AG04450 (cell line): ENCODE measurements around the gene FMNL2. TPM values are rescaled to one million over a fixed set of nuclear protein-coding genes. Genes with fewer than 3 reads are reported as not detected.

Source experiments
- CTCF ChIA-PET: fragments of 300-600, 350-600 bp; formaldehyde crosslinking; extraction: SDS; loops from one replicate; lab custom pipeline; 2022; ENCODE audit warnings: antibody characterized with exemption, inconsistent platforms; lab: Charles Lee
- POLR2A ChIA-PET: fragments of 350-600 bp; formaldehyde crosslinking; extraction: SDS; loops from one replicate; lab custom pipeline; 2021; ENCODE audit warnings: antibody characterized with exemption, inconsistent platforms; lab: Yijun Ruan, JAX
- DNase-seq: peaks from one replicate; pipeline ENCODE4 v3.0.0-alpha.2; 2011; ENCODE audit warnings: low read depth, low spot score
- H3K27ac ChIP-seq: one replicate; pipeline ENCODE4 v1.5.1; 2012; ENCODE audit warnings: low read depth, low read length, control low read depth
- H3K27me3 ChIP-seq: one replicate; pipeline ENCODE4 v1.6.0; 2012; ENCODE audit warnings: low read length; ENCODE audit not compliant: control insufficient read depth, insufficient read depth
- H3K4me3 ChIP-seq: 2 replicates; pipeline ENCODE4 v1.5.1; 2011; ENCODE audit warnings: mild to moderate bottlenecking, low read depth, low read length, control low read depth
- H3K9me3 ChIP-seq: 2 replicates; pipeline ENCODE4 v1.5.1; 2012; ENCODE audit warnings: low read length; ENCODE audit not compliant: control insufficient read depth, insufficient read depth
- CTCF ChIP-seq: IDR thresholded peaks from 2 replicates; pipeline ENCODE4 v1.5.1; 2011; ENCODE audit warnings: low read depth, low read length, control low read depth, inconsistent platforms
- polyA plus RNA-seq: library from polyadenylated mRNA; depleted of rRNA; stranded (reverse); fragments of >200 nt; gene quantifications from 2 replicates; pipeline ENCODE4 v1.2.3, GENCODE V29; 2011

Gene FMNL2
- polyA plus RNA-seq, 1 experiment = 22.0 TPM

- ChIA-PET CTCF (interaction anchor here (0.9 to 1.1 kb wide), 2 partner anchors 441 to 445 kb away, joined by 3 to 4 read pairs; no protein-coding TSS in a partner anchor), POLR2A (no interaction called here)
- Histone ChIP-seq H3K9me3 (no peaks in the 10 kb centered on the region), H3K4me3 (no peak overlapping the region), H3K27ac (no peak overlapping the region), H3K27me3 (no peaks in the 10 kb centered on the region)
- no peak for TF ChIP-seq CTCF
- DNase-seq = no peak
Measured at GRCh38 chr2:152630466-152630865, 295.5 kb downstream of the FMNL2 start.

GRCh38 chr2:152632736-152633135, 297.8 kb downstream of the FMNL2 start:
- POLR2A ChIA-PET = no interaction called here
- Histone ChIP-seq H3K4me3 (no peak overlapping the region), H3K27me3 (no peaks in the 10 kb centered on the region), H3K9me3 (no peaks in the 10 kb centered on the region), H3K27ac (no peak overlapping the region)
- no peak for TF ChIP-seq CTCF
- no peak for DNase-seq
- CTCF ChIA-PET = interaction anchor here (1.5 to 1.6 kb wide), 2 partner anchors 443 to 457 kb away, joined by 8 to 10 read pairs; no protein-coding TSS in a partner anchor

GRCh38 chr2:152635635-152636298, 300.8 kb downstream of the FMNL2 start:
- no peaks in the 10 kb centered on the region for H3K27me3 ChIP-seq
- POLR2A ChIA-PET = interaction anchor here (1.8 kb wide), 1 partner anchor 460 kb away, joined by 9 read pairs; the partner anchor contains the start of gene STAM2

GRCh38 chr2:152637251-152637650, 302.3 kb downstream of the FMNL2 start:
- ChIA-PET POLR2A (no interaction called here), CTCF (interaction anchor here (2.2 kb wide), 1 partner anchor 461 kb away, joined by 6 read pairs; the partner anchor contains the start of gene STAM2)
- Histone ChIP-seq H3K4me3 (no peak overlapping the region), H3K9me3 (no peaks in the 10 kb centered on the region), H3K27me3 (no peaks in the 10 kb centered on the region), H3K27ac (no peak overlapping the region)
- no peak for DNase-seq
- no peak for TF ChIP-seq CTCF

More at GRCh38 chr2:152635635-152636298, 300.8 kb downstream of the FMNL2 start:
- CTCF ChIA-PET = interaction anchor here (0.6 to 3.9 kb wide), 82 partner anchors 8 to 599 kb away, joined by 3 to 75 read pairs (median 4); partner anchors contain the start of genes FMNL2 and STAM2
- H3K4me3 ChIP-seq = no peak overlapping the region
- H3K9me3 ChIP-seq = no peaks in the 10 kb centered on the region
- no peak for DNase-seq
- H3K27ac ChIP-seq = no peak overlapping the region
- peak; percentile 80 for TF ChIP-seq CTCF

GRCh38 chr2:152638056-152638455, 303.1 kb downstream of the FMNL2 start:
- Histone ChIP-seq H3K27ac (no peak overlapping the region), H3K27me3 (no peaks in the 10 kb centered on the region), H3K4me3 (no peak overlapping the region), H3K9me3 (no peaks in the 10 kb centered on the region)
- ChIA-PET CTCF (interaction anchor here (0.5 to 2.2 kb wide), 4 partner anchors 10 to 601 kb away, joined by 5 to 8 read pairs (median 7); partner anchors contain the start of gene STAM2), POLR2A (no interaction called here)
- DNase-seq = no peak
- TF ChIP-seq CTCF = no peak
